Panc1 (cell line): ENCODE measurements around the gene CMTM6. TPM values are rescaled to one million over a fixed set of nuclear protein-coding genes. Genes with fewer than 3 reads are reported as not detected.

Source experiments
- microRNA-seq: library from miRNA; unstranded; fragments of <30 nt; microRNA quantifications from one replicate; pipeline ENCODE4 v1.1.0, GENCODE V29; 2020; ENCODE audit not compliant: unreplicated experiment
- total RNA-seq: library from RNA; stranded (reverse); gene quantifications from one replicate; pipeline ENCODE4 v1.2.1, GENCODE V29; 2021; ENCODE audit not compliant: unreplicated experiment

The CMTM6 gene
- total RNA-seq, 1 experiment from 2014 or later: 56.4 TPM

Small RNA genes lying within 50 kb of the gene (microRNA-seq; reads per million reads assigned to microRNA genes)
- 0.95 reads per million for gene MIR548AY

Other genes with a start within 250 kb of the CMTM6 start
- gene CMTM7, start 111.0 kb downstream of the CMTM6 start, total RNA-seq: 43.5 TPM
- gene DYNC1LI1, start 68.0 kb upstream of the CMTM6 start, total RNA-seq: 30.5 TPM
- 26.1 TPM for gene CNOT10, start 182.3 kb upstream of the CMTM6 start, total RNA-seq